AG09319 (cell line): ENCODE data around the gene ME1.

Experiments used
- DNase-seq: peaks from one replicate; pipeline ENCODE4 v3.0.0-alpha.2; 2010; ENCODE audit warnings: low read depth; ENCODE audit errors: extremely low read depth
- CTCF ChIP-seq: IDR thresholded peaks from 2 replicates; pipeline ENCODE4 v1.5.1; 2011; ENCODE audit warnings: low read depth, mild to moderate bottlenecking, inconsistent platforms, low read length, moderate library complexity

ME1 gene

GRCh38 chr6:83432636-83433035 lies 1.8 kb upstream of the ME1 start:
- DNase-seq: no peak
- TF ChIP-seq CTCF: no peak

GRCh38 chr6:83431545-83432155 lies 799 bp upstream of the ME1 start:
- no peak for DNase-seq
- no peak for TF ChIP-seq CTCF

- DNase-seq: no peak
Measured at GRCh38 chr6:83429857-83430610, 817 bp downstream of the ME1 start.

DNA sequence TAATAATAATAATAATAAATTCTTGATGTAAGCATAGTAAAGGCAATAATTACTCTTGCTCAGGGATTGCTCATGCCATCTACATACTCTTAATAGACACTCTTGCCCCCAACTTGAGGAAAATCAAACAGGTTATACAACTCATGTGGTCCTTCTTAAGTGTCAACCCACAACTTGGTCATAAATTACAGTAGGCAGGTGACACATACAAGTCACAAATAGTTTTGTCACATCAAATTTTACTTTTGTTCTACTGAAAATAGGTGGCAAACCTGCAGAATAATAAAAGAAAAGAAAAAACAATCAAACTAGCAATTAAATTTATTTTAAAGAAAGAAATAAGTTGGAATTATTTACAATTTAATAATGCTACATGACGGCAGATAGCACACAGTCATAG lies 1.6 kb downstream of the ME1 start:
- no peak for DNase-seq
- no peak for TF ChIP-seq CTCF

More at GRCh38 chr6:83429857-83430610, 817 bp downstream of the ME1 start:
- no peak for TF ChIP-seq CTCF

DNA sequence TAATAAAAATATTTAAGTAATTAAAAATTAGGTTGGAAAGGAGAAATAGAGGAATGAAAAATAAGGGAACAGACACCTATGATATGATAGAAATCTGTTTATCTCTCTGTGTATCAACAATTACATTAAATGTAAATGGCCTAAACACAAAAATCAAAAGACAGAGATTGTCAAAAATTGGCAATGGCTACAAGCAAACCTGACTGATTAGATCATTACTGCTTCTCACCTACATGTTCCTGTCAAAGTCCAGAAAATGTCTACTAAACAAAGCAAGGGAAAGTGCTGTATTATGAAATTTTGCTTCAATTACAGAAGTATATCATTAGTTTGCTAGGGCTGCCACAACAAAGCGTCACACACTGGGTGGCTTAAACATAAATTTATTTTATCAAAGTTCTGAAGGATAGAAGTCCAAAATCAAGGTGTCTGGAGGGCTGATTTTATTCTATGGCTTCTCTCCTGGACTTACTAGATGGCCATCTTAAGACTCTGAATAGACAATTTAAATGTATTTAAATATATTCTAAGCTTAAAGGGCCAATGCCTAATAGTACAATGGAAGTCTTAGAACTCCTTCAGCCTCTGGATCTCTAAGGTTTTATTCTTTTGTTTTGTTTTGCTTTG lies 6.3 kb downstream of the ME1 start:
- DNase-seq: no peak
- TF ChIP-seq CTCF: no peak

- TF ChIP-seq CTCF: peak; percentile 68
- DNase-seq: peak; percentile 16
Measured at GRCh38 chr6:83417880-83418663, 12.8 kb downstream of the ME1 start.

GRCh38 chr6:83413068-83413467 lies 17.8 kb downstream of the ME1 start:
- TF ChIP-seq CTCF: no peak
- no peak for DNase-seq
